Spinal cord (tissue), 4 donors: Measurements from ENCODE around the gene GHITM. TPM values are rescaled to one million over a fixed set of nuclear protein-coding genes. Genes with fewer than 3 reads are reported as not detected.

ENCODE experiments used
- polyA plus RNA-seq, 2 donors: library from polyadenylated mRNA; unstranded; fragments of 120-200 nt; gene quantifications; one replicate each; pipeline ENCODE4 v1.2.1, GENCODE V29; 2013; ENCODE audit not compliant: insufficient read length in 2 of 2
- total RNA-seq, 2 donors: library from RNA; depleted of rRNA in 1 of 2; stranded (reverse); fragments of 120-200 nt in 1 of 2; fragments of >200 nt in 1 of 2; gene quantifications; one replicate each; pipeline versions ENCODE4 v1.2.3 to v1.2.4, GENCODE V29; 2013 to 2014

Gene GHITM
- total and polyA plus RNA-seq, 4 donors, result 144 to 204 (median 175) TPM

Other genes starting within 250 kb of the GHITM start
- gene GPR15LG, start 34.3 kb downstream of the GHITM start, total RNA-seq, result not detected
- not detected for gene GPR15LG, start 34.3 kb downstream of the GHITM start, polyA plus RNA-seq
- gene CDHR1, start 55.0 kb downstream of the GHITM start, total RNA-seq, result 1 to 10 TPM; 4.7 to 5.4 TPM
- gene CDHR1, start 55.0 kb downstream of the GHITM start, polyA plus RNA-seq, result 10 to 100 TPM; 11.1 to 14.1 TPM
- not detected for gene LRIT2, start 86.0 kb downstream of the GHITM start, total RNA-seq
- gene LRIT2, start 86.0 kb downstream of the GHITM start, polyA plus RNA-seq, result under 1 TPM; 0.24 to 0.33 TPM
- gene LRIT1, start 102.0 kb downstream of the GHITM start, total RNA-seq, result not detected
- not detected for gene LRIT1, start 102.0 kb downstream of the GHITM start, polyA plus RNA-seq
- 1 to 10 TPM; 3.4 to 5.2 TPM for gene RGR, start 105.5 kb downstream of the GHITM start, total RNA-seq
- 10 to 100 TPM in 1 of 2 donors, 1 to 10 TPM in 1; 7.3 to 12.1 TPM for gene RGR, start 105.5 kb downstream of the GHITM start, polyA plus RNA-seq
- 100 to 1,000 TPM in 1 of 2 donors, 10 to 100 TPM in 1; 59.9 to 108 TPM for gene CCSER2, start 189.1 kb downstream of the GHITM start, total RNA-seq
- gene CCSER2, start 189.1 kb downstream of the GHITM start, polyA plus RNA-seq, result 10 to 100 TPM; 54.1 to 73.8 TPM